WERI-Rb-1 (cell line): Measurements from ENCODE around the gene BCKDHB.

Experiments
- DNase-seq: peaks from one replicate; pipeline ENCODE4 v3.0.0-alpha.2; 2020
- H3K27ac ChIP-seq: fragments of 250-450 bp; sonication (Bioruptor Pico); 2 replicates; pipeline ENCODE4 v1.5.1; 2020; ENCODE audit warnings: mild to moderate bottlenecking, moderate library complexity
- H3K27me3 ChIP-seq: fragments of 250-450 bp; sonication (Bioruptor Pico); 2 replicates; pipeline ENCODE4 v1.5.1; 2021; ENCODE audit warnings: mild to moderate bottlenecking, low read depth, moderate library complexity; ENCODE audit not compliant: insufficient read depth, severe bottlenecking
- H3K36me3 ChIP-seq: fragments of 250-450 bp; sonication (Bioruptor Pico); 2 replicates; pipeline ENCODE4 v1.5.1; 2020; ENCODE audit warnings: mild to moderate bottlenecking, moderate library complexity
- H3K4me3 ChIP-seq: 2 replicates; pipeline ENCODE4 v1.5.1; 2011; ENCODE audit warnings: low read depth, mild to moderate bottlenecking, control low read depth, low read length
- H3K9me3 ChIP-seq: fragments of 250-450 bp; sonication (Bioruptor Pico); 2 replicates; pipeline ENCODE4 v1.5.1; 2021; ENCODE audit warnings: mild to moderate bottlenecking, moderate library complexity; ENCODE audit not compliant: severe bottlenecking
- TF ChIP-seq, protein P1 (sequence below): IDR thresholded peaks from 2 replicates; pipeline ENCODE4 v1.5.1; 2011; ENCODE audit warnings: low read depth, mild to moderate bottlenecking, control low read depth, inconsistent platforms, low read length

Gene BCKDHB

GRCh38 chr6:80223743-80224212 is 117.3 kb downstream of the BCKDHB start:
- DNase-seq = no peak

DNA sequence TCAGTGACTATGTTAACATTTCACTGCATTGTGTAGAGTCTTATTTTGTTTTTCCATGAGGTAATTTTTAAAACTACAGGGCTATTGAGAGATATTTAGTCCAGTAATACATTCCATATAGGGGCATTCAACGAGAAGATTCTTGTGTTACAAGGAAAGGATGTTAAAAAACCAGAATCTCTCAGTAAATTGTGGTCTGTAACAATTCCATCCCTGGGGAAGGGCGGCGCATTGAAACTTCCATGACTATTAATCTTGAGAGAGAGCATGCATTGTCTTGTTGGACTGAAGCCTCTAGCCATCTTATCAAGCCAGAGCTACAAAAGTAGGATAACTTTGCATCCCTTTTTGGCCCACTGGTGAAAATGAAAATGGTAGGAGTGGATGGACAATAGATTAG is 119.7 kb downstream of the BCKDHB start:
- H3K9me3 ChIP-seq = no peaks in the 10 kb centered on the region
- H3K27ac ChIP-seq = no peak overlapping the region
- H3K36me3 ChIP-seq = no peaks in the 10 kb centered on the region
- TF ChIP-seq, protein P1, sequence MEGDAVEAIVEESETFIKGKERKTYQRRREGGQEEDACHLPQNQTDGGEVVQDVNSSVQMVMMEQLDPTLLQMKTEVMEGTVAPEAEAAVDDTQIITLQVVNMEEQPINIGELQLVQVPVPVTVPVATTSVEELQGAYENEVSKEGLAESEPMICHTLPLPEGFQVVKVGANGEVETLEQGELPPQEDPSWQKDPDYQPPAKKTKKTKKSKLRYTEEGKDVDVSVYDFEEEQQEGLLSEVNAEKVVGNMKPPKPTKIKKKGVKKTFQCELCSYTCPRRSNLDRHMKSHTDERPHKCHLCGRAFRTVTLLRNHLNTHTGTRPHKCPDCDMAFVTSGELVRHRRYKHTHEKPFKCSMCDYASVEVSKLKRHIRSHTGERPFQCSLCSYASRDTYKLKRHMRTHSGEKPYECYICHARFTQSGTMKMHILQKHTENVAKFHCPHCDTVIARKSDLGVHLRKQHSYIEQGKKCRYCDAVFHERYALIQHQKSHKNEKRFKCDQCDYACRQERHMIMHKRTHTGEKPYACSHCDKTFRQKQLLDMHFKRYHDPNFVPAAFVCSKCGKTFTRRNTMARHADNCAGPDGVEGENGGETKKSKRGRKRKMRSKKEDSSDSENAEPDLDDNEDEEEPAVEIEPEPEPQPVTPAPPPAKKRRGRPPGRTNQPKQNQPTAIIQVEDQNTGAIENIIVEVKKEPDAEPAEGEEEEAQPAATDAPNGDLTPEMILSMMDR = no peak
- no peak for DNase-seq
- no peaks in the 10 kb centered on the region for H3K27me3 ChIP-seq
- H3K4me3 ChIP-seq = no peak overlapping the region

More at GRCh38 chr6:80223743-80224212, 117.3 kb downstream of the BCKDHB start:
- H3K4me3 ChIP-seq = no peak overlapping the region
- H3K36me3 ChIP-seq = no peaks in the 10 kb centered on the region
- H3K9me3 ChIP-seq = no peaks in the 10 kb centered on the region
- TF ChIP-seq, protein P1 = no peak
- no peak overlapping the region for H3K27ac ChIP-seq
- H3K27me3 ChIP-seq = no peaks in the 10 kb centered on the region

DNA sequence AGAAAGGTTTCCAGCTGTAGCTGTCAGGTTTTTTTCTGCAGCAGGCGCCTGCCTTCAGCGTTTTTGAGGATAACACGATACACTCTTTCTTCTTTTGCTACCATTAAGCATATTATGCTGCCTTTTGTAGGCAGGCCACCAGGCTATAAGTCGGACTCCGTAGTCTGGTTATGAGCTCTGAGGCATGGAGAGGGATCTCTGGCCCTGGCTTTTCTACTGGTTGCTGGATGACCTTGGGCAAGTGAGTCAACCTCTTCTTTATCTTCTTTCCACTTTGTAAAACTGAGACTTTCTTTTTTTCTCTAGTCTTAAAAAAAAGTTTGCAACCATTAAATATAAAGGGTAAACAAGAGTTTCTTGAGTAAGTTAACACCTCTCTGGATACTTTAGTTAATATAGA is 120.2 kb downstream of the BCKDHB start:
- Histone ChIP-seq H3K36me3 (no peaks in the 10 kb centered on the region), H3K4me3 (no peak overlapping the region), H3K27me3 (no peaks in the 10 kb centered on the region), H3K27ac (no peak overlapping the region), H3K9me3 (no peaks in the 10 kb centered on the region)
- TF ChIP-seq, protein P1 = no peak
- no peak for DNase-seq

GRCh38 chr6:80227545-80228105 is 121.2 kb downstream of the BCKDHB start:
- Histone ChIP-seq H3K27me3 (no peaks in the 10 kb centered on the region), H3K27ac (no peak overlapping the region), H3K4me3 (no peak overlapping the region), H3K9me3 (no peaks in the 10 kb centered on the region), H3K36me3 (no peaks in the 10 kb centered on the region)
- TF ChIP-seq, protein P1 = no peak
- no peak for DNase-seq

DNA sequence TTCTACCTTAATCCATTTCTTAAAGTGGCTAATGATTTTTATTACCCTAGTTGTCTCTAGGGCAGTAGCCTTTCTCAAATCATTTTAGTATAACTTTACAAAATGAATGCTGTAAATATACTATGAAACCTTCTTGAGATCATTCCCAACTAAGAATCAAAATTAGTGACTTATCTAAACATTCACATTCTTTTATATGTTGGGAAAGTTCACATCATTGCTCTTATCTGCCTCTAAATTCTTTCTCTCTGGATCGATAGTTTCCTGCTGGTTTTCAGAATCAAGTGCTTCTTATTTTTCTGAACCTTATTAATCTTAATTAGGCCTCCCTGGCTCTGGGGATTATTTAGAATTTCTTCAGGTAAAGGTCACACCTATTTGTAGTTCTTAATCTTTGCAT is 126.8 kb downstream of the BCKDHB start:
- Histone ChIP-seq H3K9me3 (no peaks in the 10 kb centered on the region), H3K36me3 (no peaks in the 10 kb centered on the region), H3K4me3 (no peak overlapping the region), H3K27me3 (no peaks in the 10 kb centered on the region), H3K27ac (no peak overlapping the region)
- DNase-seq = no peak
- TF ChIP-seq, protein P1 = no peak

DNA sequence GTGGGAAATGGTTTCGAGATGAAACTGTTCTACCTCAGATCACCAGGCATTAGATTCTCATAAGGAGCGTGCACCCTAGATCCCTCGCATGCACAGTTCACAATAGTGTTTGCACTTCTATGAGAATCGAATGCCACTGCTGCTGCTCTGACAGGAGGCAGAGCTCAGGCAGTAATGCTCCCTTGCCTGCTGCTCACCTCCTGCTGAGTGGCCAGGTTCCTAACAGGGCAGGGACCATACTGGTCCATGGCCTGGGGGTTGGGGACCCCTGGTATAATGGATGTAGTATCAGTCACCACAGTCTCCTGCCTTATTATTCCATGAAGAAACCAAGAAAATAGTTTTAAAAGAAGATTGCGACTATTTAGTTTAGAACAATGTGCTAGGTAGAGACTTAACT is 127.5 kb downstream of the BCKDHB start:
- Histone ChIP-seq H3K4me3 (no peak overlapping the region), H3K27me3 (no peaks in the 10 kb centered on the region), H3K36me3 (no peaks in the 10 kb centered on the region), H3K27ac (no peak overlapping the region), H3K9me3 (no peaks in the 10 kb centered on the region)
- TF ChIP-seq, protein P1 = no peak
- no peak for DNase-seq
